Dedifferentiated amniotic fluid mesenchymal stem cell (primary cell): ENCODE measurements around the gene MPZL3.

Experiments
- DNase-seq: peaks from one replicate; pipeline ENCODE4 v3.0.0-alpha.2; 2016; ENCODE audit errors: extremely low spot score

MPZL3 gene

GRCh38 chr11:118232659-118233058, 19.5 kb downstream of the MPZL3 start:
- DNase-seq, result no peak

GRCh38 chr11:118231461-118231860, 20.7 kb downstream of the MPZL3 start:
- no peak for DNase-seq

GRCh38 chr11:118230088-118230487, 22.1 kb downstream of the MPZL3 start:
- DNase-seq, result no peak

- DNase-seq, result no peak
Measured at GRCh38 chr11:118229274-118229847, 22.8 kb downstream of the MPZL3 start.

GRCh38 chr11:118227865-118228785, 24.0 kb downstream of the MPZL3 start:
- no peak for DNase-seq

GRCh38 chr11:118226781-118227180, 25.4 kb downstream of the MPZL3 start:
- DNase-seq, result no peak

GRCh38 chr11:118226296-118226695, 25.9 kb downstream of the MPZL3 start:
- no peak for DNase-seq

- DNase-seq, result no peak
Measured at GRCh38 chr11:118224511-118225188, 27.5 kb downstream of the MPZL3 start, which contains the start of gene JAML. Gene JAML (minus strand): TSS chr11:118225011. CDS start chr11:118214866, 10,145 bp downstream.

- DNase-seq, result no peak
Measured at GRCh38 chr11:118223992-118224391, 28.2 kb downstream of the MPZL3 start.

- no peak for DNase-seq
Measured at GRCh38 chr11:118223570-118223969, 28.6 kb downstream of the MPZL3 start.

- DNase-seq, result no peak
Measured at GRCh38 chr11:118222437-118222836, 29.7 kb downstream of the MPZL3 start.

GRCh38 chr11:118221419-118221818, 30.7 kb downstream of the MPZL3 start:
- no peak for DNase-seq

- no peak for DNase-seq
Measured at GRCh38 chr11:118219732-118220131, 32.4 kb downstream of the MPZL3 start.

- no peak for DNase-seq
Measured at GRCh38 chr11:118219244-118219643, 32.9 kb downstream of the MPZL3 start.

GRCh38 chr11:118217575-118217974, 34.6 kb downstream of the MPZL3 start:
- DNase-seq, result no peak

- no peak for DNase-seq
Measured at GRCh38 chr11:118216621-118217481, 35.3 kb downstream of the MPZL3 start.

- DNase-seq, result no peak
Measured at GRCh38 chr11:118215765-118216164, 36.4 kb downstream of the MPZL3 start.

GRCh38 chr11:118215262-118215661, 36.9 kb downstream of the MPZL3 start:
- DNase-seq, result no peak

- no peak for DNase-seq
Measured at GRCh38 chr11:118214210-118214914, 37.8 kb downstream of the MPZL3 start.

- no peak for DNase-seq
Measured at GRCh38 chr11:118213781-118214180, 38.4 kb downstream of the MPZL3 start.

GRCh38 chr11:118213201-118213600, 39.0 kb downstream of the MPZL3 start:
- no peak for DNase-seq
